GM23338 (cell line): ENCODE data around the gene MYLK4. TPM values are rescaled to one million over a fixed set of nuclear protein-coding genes. Genes with fewer than 3 reads are reported as not detected.

Source experiments
- ATAC-seq: fragments of 200-7000 bp; cut with Tn5 transposase; 3 replicates; pipeline ENCODE4 v1.9.1; 2020
- DNase-seq: peaks from one replicate; pipeline ENCODE4 v3.0.0-alpha.2; 2015; ENCODE audit warnings: low spot score
- H2AFZ ChIP-seq: fragments of 200-600 bp; sonication (generic); 2 replicates; pipeline ENCODE4 v1.8.0; 2016; ENCODE audit warnings: antibody characterized with exemption, mild to moderate bottlenecking, moderate library complexity
- H3F3A ChIP-seq: fragments of 200-600 bp; sonication (generic); replicated peaks from 2 replicates; pipeline ENCODE4 v1.8.0; 2017; ENCODE audit warnings: antibody characterized with exemption, mixed run types, low read depth
- H3K27ac ChIP-seq: fragments of 200-600 bp; sonication (generic); 2 replicates; pipeline ENCODE4 v1.6.1; 2016; ENCODE audit warnings: low read depth
- H3K27me3 ChIP-seq: fragments of 200-600 bp; sonication (generic); 2 replicates; pipeline ENCODE4 v1.8.0; 2016; ENCODE audit warnings: mild to moderate bottlenecking, mixed run types, moderate library complexity; ENCODE audit not compliant: insufficient read depth
- H3K36me3 ChIP-seq: fragments of 200-600 bp; sonication (generic); 2 replicates; pipeline ENCODE4 v1.8.0; 2016; ENCODE audit warnings: mild to moderate bottlenecking; ENCODE audit not compliant: insufficient read depth
- H3K4me1 ChIP-seq: fragments of 200-600 bp; sonication (generic); 2 replicates; pipeline ENCODE4 v1.8.0; 2016; ENCODE audit warnings: mild to moderate bottlenecking, moderate library complexity; ENCODE audit not compliant: insufficient read depth
- H3K4me2 ChIP-seq: fragments of 200-600 bp; sonication (generic); 2 replicates; pipeline ENCODE4 v1.7.1; 2017; ENCODE audit warnings: mixed run types
- H3K4me3 ChIP-seq: fragments of 200-600 bp; sonication (generic); 2 replicates; pipeline ENCODE4 v1.6.1; 2016; ENCODE audit warnings: mixed run types
- H3K79me2 ChIP-seq: fragments of 200-600 bp; sonication (generic); replicated peaks from 2 replicates; pipeline ENCODE4 v1.8.0; 2017; ENCODE audit warnings: mild to moderate bottlenecking; ENCODE audit not compliant: insufficient read depth
- H3K9me2 ChIP-seq: fragments of 200-600 bp; sonication (generic); 2 replicates; pipeline ENCODE4 v1.8.0; 2017; ENCODE audit not compliant: insufficient read depth
- H4K20me1 ChIP-seq: fragments of 200-600 bp; sonication (generic); replicated peaks from 2 replicates; pipeline ENCODE4 v1.8.0; 2017; ENCODE audit warnings: mild to moderate bottlenecking; ENCODE audit not compliant: insufficient read depth
- H3K27ac Mint-ChIP-seq: 2 replicates; pipeline ENCODE4 v1.8.0; 2020; ENCODE audit warnings: inconsistent platforms, mild to moderate bottlenecking, moderate library complexity, mixed read lengths
- H3K27me3 Mint-ChIP-seq: 3 replicates; pipeline ENCODE4 v1.8.0; 2022; ENCODE audit warnings: low read depth, mild to moderate bottlenecking, moderate library complexity, mixed read lengths, inconsistent platforms; ENCODE audit not compliant: insufficient read depth, poor library complexity
- H3K36me3 Mint-ChIP-seq: 3 replicates; pipeline ENCODE4 v1.8.0; 2021; ENCODE audit warnings: low read depth, mild to moderate bottlenecking, inconsistent platforms, moderate library complexity, mixed read lengths
- H3K4me1 Mint-ChIP-seq: 3 replicates; pipeline ENCODE4 v1.8.0; 2020; ENCODE audit warnings: mild to moderate bottlenecking, inconsistent platforms, mixed read lengths
- H3K4me3 Mint-ChIP-seq: 3 replicates; pipeline ENCODE4 v1.8.0; 2021; ENCODE audit warnings: moderate library complexity, mild to moderate bottlenecking, inconsistent platforms, mixed read lengths
- H3K9me3 Mint-ChIP-seq: 3 replicates; pipeline ENCODE4 v1.8.0; 2020; ENCODE audit warnings: moderate library complexity, mild to moderate bottlenecking, inconsistent platforms, mixed read lengths
- CREB1 ChIP-seq: fragments of 250-450 bp; sonication (Bioruptor Pico); IDR thresholded peaks from 2 replicates; pipeline ENCODE4 v1.5.0; 2020; ENCODE audit warnings: low read depth, mild to moderate bottlenecking, moderate library complexity
- EZH2phosphoT487 ChIP-seq: fragments of 200-600 bp; sonication (generic); IDR thresholded peaks from one replicate; pipeline ENCODE4 v1.8.1; 2018; ENCODE audit warnings: antibody characterized with exemption; ENCODE audit not compliant: unreplicated experiment
- JUNB ChIP-seq: IDR thresholded peaks from one replicate; pipeline ENCODE4 v1.6.1; 2016; ENCODE audit warnings: antibody characterized with exemption; ENCODE audit not compliant: unreplicated experiment
- POLR2AphosphoS5 ChIP-seq: IDR thresholded peaks from 2 replicates; pipeline ENCODE4 v1.6.1; 2016; ENCODE audit warnings: antibody characterized with exemption, low read depth
- REST ChIP-seq: IDR thresholded peaks from one replicate; pipeline ENCODE4 v1.6.1; 2018; ENCODE audit warnings: antibody characterized with exemption; ENCODE audit not compliant: unreplicated experiment
- STAT1 ChIP-seq: IDR thresholded peaks from one replicate; pipeline ENCODE4 v1.6.1; 2016; ENCODE audit warnings: antibody characterized with exemption; ENCODE audit not compliant: unreplicated experiment
- ZNF462 ChIP-seq: fragments of 250-450 bp; sonication (Bioruptor Pico); IDR thresholded peaks from 2 replicates; pipeline ENCODE4 v1.5.0; 2020; ENCODE audit warnings: mild to moderate bottlenecking, moderate library complexity
- polyA plus RNA-seq: library from polyadenylated mRNA; unstranded; fragments of >200 nt; fragmentation: Nextera tagmentation; extraction: Ambion mirVana; gene quantifications from 2 replicates; pipeline ENCODE4 v1.2.1, GENCODE V29; 2016
- total RNA-seq: library from RNA; depleted of rRNA; stranded (reverse); fragments of >200 nt; shearing (Covaris generic); gene quantifications from 2 replicates; pipeline ENCODE4 v1.2.3, GENCODE V29; 2014
- TF ChIP-seq, protein P1 (sequence below): IDR thresholded peaks from 2 replicates; pipeline ENCODE4 v1.6.1; 2016; ENCODE audit warnings: antibody characterized with exemption

Gene MYLK4
- total and polyA plus RNA-seq, 2 experiments from 2014 or later: 0.03 to 0.17 TPM

- TF ChIP-seq REST: no peak
- TF ChIP-seq JUNB: no peak
- TF ChIP-seq POLR2AphosphoS5: no peak
- TF ChIP-seq STAT1: no peak
These were observed 18.0 kb upstream of the MYLK4 start (continued) for GRCh38 chr6:2768696-2769095.

DNA sequence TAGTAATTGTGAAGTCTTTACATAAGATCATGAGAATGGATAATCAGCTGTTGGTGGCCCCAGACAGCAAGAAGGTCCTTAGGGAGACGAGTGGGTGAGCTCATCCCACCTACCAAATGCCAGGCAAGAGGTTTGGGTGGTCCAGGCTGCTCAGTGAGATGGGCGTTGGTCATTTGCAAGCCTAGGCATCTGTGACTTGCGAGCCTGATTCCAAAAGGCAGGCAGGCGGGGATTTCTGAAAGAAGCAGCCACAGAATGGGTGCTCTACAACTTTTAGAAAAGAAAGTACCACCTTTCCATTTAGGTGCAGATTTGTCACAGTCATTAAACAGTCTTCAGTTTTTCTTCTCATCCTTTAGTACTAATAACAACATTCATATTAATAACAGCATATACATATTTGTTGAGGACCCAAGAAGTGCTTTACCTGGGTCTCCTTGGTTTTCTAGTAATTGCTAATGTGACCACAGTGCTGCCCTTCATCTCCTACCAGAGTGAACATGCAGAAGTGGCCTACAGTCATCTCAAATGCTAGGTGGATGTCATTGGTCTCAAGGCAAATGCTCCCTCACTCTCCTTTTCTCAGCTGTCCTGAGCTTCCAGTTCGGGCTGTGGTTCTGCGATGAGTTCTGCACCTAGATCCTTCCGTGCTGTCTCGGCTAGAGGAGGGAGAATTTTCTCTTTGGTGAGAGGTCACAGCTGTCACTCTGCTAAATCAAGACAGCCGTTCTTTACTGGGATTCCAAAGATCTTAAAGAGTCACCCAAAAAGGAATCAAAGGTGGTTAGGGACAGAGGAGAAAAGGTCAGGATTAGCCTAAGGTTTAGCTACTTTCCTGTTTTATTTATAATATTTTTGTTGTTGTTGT is 17.2 kb upstream of the MYLK4 start:
- peaks cover 38% of the 10 kb centered on the region for H3K4me1 Mint-ChIP-seq
- DNase-seq (no peak), ATAC-seq (no peak)
- peak overlapping the region; percentile 90 for H3K4me3 Mint-ChIP-seq
- H3K9me3 Mint-ChIP-seq: 0 out of 3 replicates have a peak, but pooled peaks cover 4% of the 10 kb centered on the region
- Histone ChIP-seq H2AFZ (no peak overlapping the region), H3K27ac (no peak overlapping the region), H3K9me2 (no peaks in the 10 kb centered on the region), H3F3A (no peaks in the 10 kb centered on the region), H3K36me3 (no peaks in the 10 kb centered on the region), H3K27me3 (peaks cover 5% of the 10 kb centered on the region; the same call in 1 of the 2 replicates), H3K4me1 (peaks cover 35% of the 10 kb centered on the region), H3K4me2 (peak overlapping the region; percentile 94), H4K20me1 (peaks cover 52% of the 10 kb centered on the region), H3K79me2 (peaks cover 68% of the 10 kb centered on the region), H3K4me3 (peak overlapping the region; percentile 83)
- peaks cover 7% of the 10 kb centered on the region for H3K27me3 Mint-ChIP-seq
- H3K27ac Mint-ChIP-seq: no peak overlapping the region
- H3K36me3 Mint-ChIP-seq: peaks cover 12% of the 10 kb centered on the region; the same call in 2 of the 3 replicates
- TF ChIP-seq STAT1: no peak
- no peak for TF ChIP-seq JUNB
- no peak for TF ChIP-seq EZH2phosphoT487
- TF ChIP-seq CREB1 (CRISPR knock-in tag): no peak
- no peak for TF ChIP-seq REST
- TF ChIP-seq, protein P1, sequence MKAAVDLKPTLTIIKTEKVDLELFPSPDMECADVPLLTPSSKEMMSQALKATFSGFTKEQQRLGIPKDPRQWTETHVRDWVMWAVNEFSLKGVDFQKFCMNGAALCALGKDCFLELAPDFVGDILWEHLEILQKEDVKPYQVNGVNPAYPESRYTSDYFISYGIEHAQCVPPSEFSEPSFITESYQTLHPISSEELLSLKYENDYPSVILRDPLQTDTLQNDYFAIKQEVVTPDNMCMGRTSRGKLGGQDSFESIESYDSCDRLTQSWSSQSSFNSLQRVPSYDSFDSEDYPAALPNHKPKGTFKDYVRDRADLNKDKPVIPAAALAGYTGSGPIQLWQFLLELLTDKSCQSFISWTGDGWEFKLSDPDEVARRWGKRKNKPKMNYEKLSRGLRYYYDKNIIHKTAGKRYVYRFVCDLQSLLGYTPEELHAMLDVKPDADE: no peak
- TF ChIP-seq ZNF462 (CRISPR knock-in tag): no peak
